ENCODE measurements around the gene TRIM34. TPM values are rescaled to one million over a fixed set of nuclear protein-coding genes. Genes with fewer than 3 reads are reported as not detected.

Gene TRIM34
- total and polyA plus RNA-seq, 2 of the 8 experiments (the other 6 are each of a cell fraction or from before 2014, with no cell fraction given) = 0.76 to 5.8 TPM

DNA sequence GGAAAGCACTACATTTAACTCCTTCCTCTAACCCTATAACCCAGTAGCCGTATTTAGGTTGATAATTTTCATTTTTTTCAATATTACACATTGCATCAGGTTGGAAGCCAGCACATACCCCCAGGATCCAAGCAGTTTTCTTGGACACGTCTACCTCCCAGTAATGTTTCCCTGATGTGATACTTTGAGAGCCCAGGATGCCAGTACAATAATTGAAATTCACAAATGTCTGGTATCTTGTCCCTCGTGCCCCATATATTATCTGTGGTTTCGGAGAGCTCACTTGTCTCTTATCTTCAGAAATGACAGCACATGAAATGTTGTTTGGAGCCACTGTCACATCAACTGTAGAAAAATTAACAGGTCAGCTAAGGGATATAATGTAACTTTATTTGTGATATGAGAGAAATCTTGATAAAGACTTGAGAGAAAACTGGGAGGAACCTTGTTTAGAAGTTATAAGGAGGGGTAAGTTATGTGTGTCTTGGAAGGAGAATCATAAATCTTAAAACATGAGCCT is 40.3 kb downstream of the TRIM34 start:
- CTCF ChIA-PET (ENCODE audit: partially characterized antibody) = no interaction called here
- WGBS, 2 experiments (ENCODE audit: extremely low coverage in 1 of 2, insufficient coverage in 1 of 2, insufficient read length in 1 of 2, insufficient replicate concordance in 2 of 2, low coverage in 1 of 2, low lambda C conversion rate in 2 of 2, missing lambda C conversion rate in 1 of 2) = 91% methylated on average over 4 of the region's 4 CpGs; no CpG with 5 or more reads in 1 of the 2 experiments

More for the DNA sequence above, 40.3 kb downstream of the TRIM34 start:
- no peak overlapping the region for H2BK20ac ChIP-seq (ENCODE audit: low read length)
- H3K79me1 ChIP-seq (ENCODE audit: low read depth, low read length) = no peaks in the 10 kb centered on the region
- no peak overlapping the region for H3K4me2 ChIP-seq (ENCODE audit: insufficient read depth in 1 of 2, low read depth in 2 of 2, low read length in 2 of 2)
- no peak overlapping the region for H3K18ac ChIP-seq (ENCODE audit: extremely low read depth, low read length)
- no peak overlapping the region for H4K8ac ChIP-seq (ENCODE audit: extremely low read depth, insufficient read depth, low read length)
- no peak overlapping the region for H3K56ac ChIP-seq (replicated peaks; ENCODE audit: insufficient read length, low read depth, low read length)
- H2BK5ac ChIP-seq (ENCODE audit: low read depth, low read length) = no peak overlapping the region
- H2BK120ac ChIP-seq (replicated peaks; ENCODE audit: low read depth, low read length) = no peak overlapping the region
- no peak overlapping the region for H2BK12ac ChIP-seq (ENCODE audit: low read depth, low read length)
- H2AFZ ChIP-seq (ENCODE audit: low read length) = no peak overlapping the region
- no peaks in the 10 kb centered on the region for H3K23me2 ChIP-seq (ENCODE audit: low read depth, low read length)
- no peak overlapping the region for H4K91ac ChIP-seq (replicated peaks; ENCODE audit: insufficient read length, low read length)
- DNase-seq (ENCODE audit: low read depth in 1 of 2, low spot score in 2 of 2) (no peak), FAIRE-seq (no peak)
- H3K79me2 ChIP-seq (ENCODE audit: control insufficient read depth in 1 of 2, insufficient read depth in 2 of 2, low read length in 2 of 2) = no peaks in the 10 kb centered on the region
- no peak overlapping the region for H4K5ac ChIP-seq (ENCODE audit: insufficient read length, low read depth, low read length)
- H3K4me3 ChIP-seq (ENCODE audit: extremely low read depth in 1 of 4, insufficient read depth in 2 of 4, low read depth in 3 of 4, low read length in 4 of 4) = no peak overlapping the region
- no peaks in the 10 kb centered on the region for H4K20me1 ChIP-seq (replicated peaks in 1 of 2; ENCODE audit: control insufficient read depth in 1 of 2, insufficient read depth in 2 of 2, low read length in 2 of 2)
- no peak overlapping the region for H3K9ac ChIP-seq (replicated peaks in 1 of 4; ENCODE audit: extremely low read depth in 1 of 4, low read depth in 3 of 4, low read length in 3 of 4)
- no peak overlapping the region for H3K23ac ChIP-seq (ENCODE audit: insufficient read length)
- no peaks in the 10 kb centered on the region for H3K4me1 ChIP-seq (replicated peaks in 1 of 4; ENCODE audit: control insufficient read depth in 3 of 4, insufficient read depth in 4 of 4, low read length in 3 of 4)
- H3K4ac ChIP-seq (replicated peaks; ENCODE audit: insufficient read length, low read depth, low read length) = no peak overlapping the region
- POLR2A ChIA-PET (ENCODE audit: partially characterized antibody) = interaction anchor here (0.9 kb wide), 1 partner anchor 29 kb away, joined by 3 read pairs; no protein-coding TSS in a partner anchor
- H3K9me3 ChIP-seq (ENCODE audit: insufficient read depth in 2 of 2, low read depth in 1 of 2, low read length in 1 of 2) = no peaks in the 10 kb centered on the region
- no peak overlapping the region for H2AK5ac ChIP-seq (ENCODE audit: low read depth, low read length)
- no peaks in the 10 kb centered on the region for H3K27me3 ChIP-seq (replicated peaks in 1 of 4; ENCODE audit: control insufficient read depth in 3 of 4, extremely low read depth in 1 of 4, insufficient read depth in 3 of 4, low read length in 3 of 4)
- no peak overlapping the region for H3K14ac ChIP-seq (ENCODE audit: insufficient read length)
- TF ChIP-seq EP300 (IDR thresholded peaks at IDR 0.05; ENCODE audit: borderline replicate concordance in 1 of 2, low read depth in 2 of 2, low read length in 2 of 2) (no peak), RXRA (IDR thresholded peaks at IDR 0.05; ENCODE audit: insufficient read depth, low read depth, low read length) (no peak), POLR2AphosphoS5 (IDR thresholded peaks at IDR 0.05; ENCODE audit: low read depth, low read length) (no peak), SIRT6 (IDR thresholded peaks at IDR 0.05; ENCODE audit: low read length) (no peak), GTF2F1 (IDR thresholded peaks at IDR 0.05; ENCODE audit: borderline replicate concordance, low read depth, low read length) (no peak), SAP30 (IDR thresholded peaks at IDR 0.05; ENCODE audit: insufficient read depth, insufficient replicate concordance, low read length) (no peak), CREB1 (IDR thresholded peaks at IDR 0.05) (no peak), HDAC2 (IDR thresholded peaks at IDR 0.05; ENCODE audit: borderline replicate concordance in 1 of 2, low read depth in 2 of 2, low read length in 2 of 2) (no peak), CTBP2 (IDR thresholded peaks at IDR 0.05; ENCODE audit: borderline replicate concordance, insufficient read depth, insufficient read length, low read length) (no peak), RFX5 (IDR thresholded peaks at IDR 0.05; ENCODE audit: borderline replicate concordance, low read depth, low read length) (no peak), KDM5A (IDR thresholded peaks at IDR 0.05; ENCODE audit: low read length) (no peak), SP1 (IDR thresholded peaks at IDR 0.05; ENCODE audit: low read depth, low read length) (no peak)
- no peak overlapping the region for H3K27ac ChIP-seq (ENCODE audit: low read depth, low read length)
- H3K36me3 ChIP-seq (ENCODE audit: control insufficient read depth in 2 of 4, insufficient read depth in 4 of 4, low read length in 3 of 4) = peaks cover 0 to 21% (median 7%) of the 10 kb centered on the region in 4 experiments; a peak in 4 of 8 replicates
- H2BK15ac ChIP-seq (ENCODE audit: low read length) = no peak overlapping the region
